HPDE6-E6E7 (cell line): ENCODE measurements around the gene TIMP1.
A peak's percentile ranks its signal among the peaks of the same experiment; 100 is the strongest.

Source experiments
- DNase-seq: peaks from one replicate; pipeline ENCODE4 v3.0.0; 2011; ENCODE audit warnings: missing footprints; ENCODE audit errors: extremely low spot score

TIMP1 gene

GRCh38 chrX:47581731-47582647 is at the start of gene TIMP1:
TSS of gene TIMP1 (plus strand) at chrX:47582436. CDS start at chrX:47583416, 980 bp downstream.
- peak; percentile 76 for DNase-seq

DNA sequence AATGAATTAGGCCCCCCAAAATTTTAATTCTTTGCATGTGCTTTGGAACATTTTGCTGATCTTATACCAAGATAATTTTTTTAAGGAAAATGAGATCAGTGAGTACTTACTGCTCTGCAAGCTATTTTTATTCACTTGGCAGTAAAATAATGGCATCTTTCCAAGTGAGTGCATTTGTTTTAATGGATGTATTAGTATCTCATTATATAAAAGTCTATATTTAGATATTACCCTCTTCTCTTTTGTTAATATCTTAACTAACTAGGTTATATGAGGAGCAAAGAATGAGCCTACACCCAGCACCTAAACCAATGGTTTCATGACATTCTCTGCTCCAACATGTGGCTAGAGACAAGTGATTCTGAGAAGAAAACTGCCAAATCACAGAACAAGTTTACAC is 42.4 kb upstream of the TIMP1 start:
- DNase-seq = no peak

DNA sequence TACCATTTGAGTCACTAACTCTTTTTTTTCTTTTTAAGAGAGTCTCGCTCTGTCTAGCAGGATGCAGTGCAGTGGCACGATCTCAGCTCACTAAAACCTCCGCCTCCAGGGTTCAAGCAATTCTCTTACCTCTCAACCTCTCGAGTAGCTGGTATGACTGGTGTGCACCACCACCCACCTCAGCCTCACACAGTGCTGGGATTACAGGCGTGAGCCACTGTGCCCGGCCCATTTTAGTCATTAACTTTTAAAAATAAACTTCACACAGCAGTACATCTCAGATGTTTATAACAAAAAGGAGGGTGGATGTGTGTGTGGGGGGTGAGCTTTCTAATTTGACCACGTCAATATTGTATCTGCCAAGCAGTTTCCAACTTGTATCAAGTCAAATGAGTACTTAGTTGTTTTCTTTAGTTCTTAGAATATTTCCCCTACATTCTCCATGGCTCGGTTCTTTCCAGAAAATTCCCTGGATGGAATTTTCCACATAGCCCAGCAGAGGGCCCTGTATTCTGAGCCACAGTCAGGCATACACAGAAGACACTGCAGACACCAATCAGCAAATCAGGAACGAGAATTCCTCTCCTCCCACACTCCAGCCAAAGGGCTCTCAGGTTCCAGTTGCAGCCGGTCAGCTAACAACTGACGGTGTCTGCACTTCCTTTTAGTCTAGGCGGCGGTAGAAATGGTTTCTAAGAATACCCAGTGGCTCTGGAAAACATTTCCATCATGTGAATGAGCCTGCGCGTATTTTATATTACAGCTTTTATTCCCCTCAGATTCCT is 41.3 kb upstream of the TIMP1 start:
- DNase-seq = peak; percentile 81

DNA sequence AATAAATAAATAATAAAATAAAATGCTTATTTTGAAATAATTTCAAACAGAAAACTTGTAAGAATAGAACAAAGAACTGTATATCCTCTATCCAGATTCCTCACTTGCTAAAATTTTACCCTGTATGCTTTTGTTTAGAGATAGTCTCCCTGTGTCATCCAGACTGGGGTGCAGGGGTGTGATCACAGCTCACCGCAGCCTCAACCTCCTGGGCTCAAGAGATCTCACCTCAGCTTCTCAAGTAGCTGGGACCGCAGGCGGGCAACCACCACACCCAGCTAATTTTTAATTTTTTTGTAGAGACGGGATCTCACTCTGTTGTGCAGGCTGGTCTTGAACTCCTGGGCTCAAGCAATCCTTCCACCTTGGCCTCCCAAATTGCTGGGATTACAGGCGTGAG is 38.7 kb upstream of the TIMP1 start:
- DNase-seq = no peak

DNA sequence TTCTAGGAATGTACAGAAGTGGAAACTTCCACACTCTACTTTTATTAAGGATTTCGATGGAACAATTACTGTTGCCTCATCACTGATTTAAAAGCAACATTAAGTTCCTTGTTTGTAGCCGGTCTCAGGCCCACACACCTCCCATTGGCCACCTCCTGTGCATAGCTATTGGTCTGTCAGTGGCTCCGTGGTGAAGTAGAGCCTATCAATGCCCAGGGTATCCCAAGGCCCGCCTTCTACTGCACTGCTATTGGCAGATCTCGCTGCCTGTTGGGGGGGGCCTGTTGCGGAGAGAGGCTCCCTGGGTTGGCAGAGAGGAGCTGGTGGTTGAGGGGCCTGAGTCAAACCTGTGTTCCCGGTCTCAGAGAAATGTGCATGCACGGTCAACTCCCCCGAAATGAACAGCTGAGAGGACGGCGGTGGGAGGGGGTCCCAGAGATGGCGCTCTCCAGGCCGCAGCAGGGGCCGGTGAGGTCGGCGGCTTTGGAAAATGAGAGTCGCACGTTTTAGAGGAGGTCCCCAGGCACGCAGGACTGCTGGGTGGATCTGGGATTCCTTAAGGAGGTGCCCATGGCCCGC is 26.1 kb upstream of the TIMP1 start:
- peak; percentile 61 for DNase-seq

- no peak for DNase-seq
Measured at GRCh38 chrX:47558436-47558835, 23.8 kb upstream of the TIMP1 start.

DNA sequence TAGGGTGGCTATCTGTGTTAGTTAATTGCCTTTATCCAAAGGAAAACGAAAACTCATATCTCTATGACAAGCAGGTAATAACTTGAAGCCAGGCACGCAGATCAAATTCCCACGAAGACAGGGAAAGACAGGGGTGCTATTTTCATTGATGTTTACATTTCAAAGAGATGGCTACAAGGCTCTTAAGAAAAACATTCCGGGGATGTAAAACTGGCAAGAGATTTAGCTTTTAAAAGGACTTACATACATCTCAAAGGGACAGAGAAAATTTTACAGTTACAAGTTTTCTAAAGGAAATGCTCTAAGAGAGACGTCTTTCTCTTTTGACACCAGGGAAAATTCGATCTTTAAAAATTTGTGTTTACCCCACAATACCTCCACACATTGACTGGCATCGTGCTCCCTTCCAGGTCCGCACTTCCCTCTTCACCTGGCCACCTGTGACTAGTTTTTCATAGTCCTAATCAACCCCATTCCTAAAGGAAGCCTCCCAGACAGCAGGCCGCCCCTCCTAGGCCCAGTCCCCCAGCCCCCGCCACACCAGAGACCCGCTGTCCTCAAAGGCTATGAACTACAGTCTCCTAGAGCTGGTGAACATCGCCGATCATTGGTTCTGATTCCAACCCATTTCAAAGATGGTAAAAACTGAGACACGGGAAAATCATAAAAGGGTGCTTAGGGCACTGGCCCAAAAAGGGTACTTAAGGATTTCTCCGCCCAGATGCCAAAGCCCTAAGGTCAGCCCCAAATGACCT is 21.9 kb upstream of the TIMP1 start:
- DNase-seq = no peak

- peak; percentile 87 for DNase-seq
Measured at GRCh38 chrX:47560934-47561658, 21.1 kb upstream of the TIMP1 start, which contains the start of gene ARAF. TSS of gene ARAF (plus strand) at chrX:47561205. CDS start at chrX:47562968, 1,763 bp downstream.

DNA sequence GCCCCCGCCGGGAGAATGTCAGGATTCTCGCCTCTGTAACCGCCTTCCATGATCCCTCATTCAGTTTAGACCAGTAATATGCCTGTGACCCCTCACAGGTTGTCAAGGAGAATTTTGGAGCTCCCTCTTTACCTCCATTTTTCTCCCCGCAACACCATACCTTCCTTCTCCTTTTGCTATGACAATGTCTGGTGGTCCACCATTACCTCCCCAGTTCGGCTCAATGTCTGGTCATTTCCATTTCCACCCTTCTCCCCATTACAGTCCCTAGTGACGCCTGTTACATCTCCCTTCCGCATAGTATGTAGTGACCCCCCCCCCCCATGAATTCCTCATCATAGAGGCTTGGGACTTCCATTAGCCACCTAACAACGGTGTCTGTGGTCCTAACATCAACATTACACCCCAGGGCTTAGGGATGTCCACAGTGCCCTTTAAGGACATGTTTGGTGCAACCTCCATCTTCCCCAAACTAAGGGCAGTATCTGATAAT is 20.5 kb upstream of the TIMP1 start:
- no peak for DNase-seq

DNA sequence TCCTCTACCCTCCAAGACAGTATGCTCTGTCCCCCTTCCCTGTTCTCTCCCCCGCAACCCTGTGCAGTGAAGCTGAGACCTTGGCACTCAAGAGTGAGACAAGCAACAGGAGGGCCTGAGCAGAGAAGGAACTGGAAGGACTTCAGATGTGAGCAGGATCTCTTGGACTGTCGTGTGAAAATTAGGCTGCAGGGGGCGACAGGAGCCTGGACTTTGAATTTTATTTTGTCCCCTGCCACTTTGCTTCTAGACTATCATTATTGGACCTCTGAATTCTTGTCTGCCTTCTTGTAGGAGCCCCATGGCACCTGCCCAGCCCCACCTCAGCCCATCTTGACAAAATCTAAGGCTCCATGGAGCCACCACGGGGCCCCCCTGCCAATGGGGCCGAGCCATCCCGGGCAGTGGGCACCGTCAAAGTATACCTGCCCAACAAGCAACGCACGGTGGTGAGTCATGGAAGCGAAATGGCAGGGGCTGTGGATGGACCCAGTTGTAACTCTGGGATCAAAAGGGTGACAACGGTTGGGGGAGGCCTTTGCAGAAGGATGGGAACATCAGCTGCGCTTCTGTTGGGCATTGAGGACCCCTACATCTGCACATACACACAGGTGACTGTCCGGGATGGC is 19.5 kb upstream of the TIMP1 start:
- no peak for DNase-seq

- DNase-seq = no peak
Measured at GRCh38 chrX:47563801-47564315, 18.4 kb upstream of the TIMP1 start.

- no peak for DNase-seq
Measured at GRCh38 chrX:47564438-47565085, 17.7 kb upstream of the TIMP1 start.

GRCh38 chrX:47566841-47567240 is 15.4 kb upstream of the TIMP1 start:
- DNase-seq = no peak

DNA sequence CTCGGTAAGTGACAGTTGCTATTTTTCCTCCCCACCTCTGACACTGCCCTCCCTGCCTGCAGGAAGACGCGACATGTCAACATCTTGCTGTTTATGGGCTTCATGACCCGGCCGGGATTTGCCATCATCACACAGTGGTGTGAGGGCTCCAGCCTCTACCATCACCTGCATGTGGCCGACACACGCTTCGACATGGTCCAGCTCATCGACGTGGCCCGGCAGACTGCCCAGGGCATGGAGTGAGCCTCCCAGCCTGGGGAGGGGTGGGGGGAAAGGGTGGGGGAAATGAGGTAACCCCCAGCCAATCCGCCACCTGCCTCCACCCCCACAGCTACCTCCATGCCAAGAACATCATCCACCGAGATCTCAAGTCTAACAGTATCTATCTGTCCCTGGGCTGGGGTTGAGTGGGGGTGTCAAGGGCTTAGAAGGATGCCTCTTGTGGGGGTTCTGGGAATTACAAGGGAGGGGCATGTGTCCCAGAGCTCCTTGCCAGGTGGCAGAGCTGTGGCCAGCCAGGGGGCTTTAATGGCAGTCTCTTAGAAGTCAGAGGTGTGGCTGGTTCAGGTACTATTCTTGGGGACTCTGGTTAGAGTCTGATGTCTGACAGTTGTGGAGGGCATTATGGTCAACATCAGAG is 13.5 kb upstream of the TIMP1 start:
- DNase-seq = no peak

DNA sequence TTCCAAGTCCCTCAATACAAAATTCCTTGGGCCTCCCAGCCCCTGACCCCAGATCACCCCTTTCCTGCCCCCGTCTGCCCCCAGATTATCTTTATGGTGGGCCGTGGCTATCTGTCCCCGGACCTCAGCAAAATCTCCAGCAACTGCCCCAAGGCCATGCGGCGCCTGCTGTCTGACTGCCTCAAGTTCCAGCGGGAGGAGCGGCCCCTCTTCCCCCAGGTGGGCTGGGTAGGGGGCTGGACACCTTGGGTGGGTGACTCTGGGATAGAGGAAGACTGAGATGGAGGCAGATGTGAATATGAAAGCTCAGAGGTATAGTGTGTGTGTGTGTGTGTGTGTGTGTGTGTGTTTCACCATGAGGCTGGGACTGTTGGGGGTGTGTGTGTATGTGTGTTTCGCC is 11.4 kb upstream of the TIMP1 start:
- no peak for DNase-seq

- no peak for DNase-seq
Measured at GRCh38 chrX:47571215-47571614, 11.0 kb upstream of the TIMP1 start.

DNA sequence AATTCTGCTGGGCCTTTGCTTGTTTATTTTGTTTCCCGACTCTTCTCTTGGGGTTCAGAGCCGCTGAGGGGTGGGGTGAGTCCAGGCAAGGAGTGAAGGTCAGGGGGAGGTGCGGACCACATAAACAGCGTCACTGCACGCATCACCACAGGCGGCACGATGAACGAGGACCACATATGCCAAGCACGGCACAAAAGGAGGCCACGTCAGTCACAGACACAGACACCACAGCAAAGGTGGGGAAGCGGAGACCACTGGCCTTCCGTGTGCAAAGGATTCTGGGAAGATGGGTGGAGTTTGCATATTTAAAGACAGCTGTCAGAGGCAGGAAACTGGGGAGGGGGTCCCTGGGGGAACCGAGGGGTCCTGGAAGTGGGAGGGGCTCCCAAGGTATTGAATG is 10.3 kb upstream of the TIMP1 start:
- DNase-seq = no peak

DNA sequence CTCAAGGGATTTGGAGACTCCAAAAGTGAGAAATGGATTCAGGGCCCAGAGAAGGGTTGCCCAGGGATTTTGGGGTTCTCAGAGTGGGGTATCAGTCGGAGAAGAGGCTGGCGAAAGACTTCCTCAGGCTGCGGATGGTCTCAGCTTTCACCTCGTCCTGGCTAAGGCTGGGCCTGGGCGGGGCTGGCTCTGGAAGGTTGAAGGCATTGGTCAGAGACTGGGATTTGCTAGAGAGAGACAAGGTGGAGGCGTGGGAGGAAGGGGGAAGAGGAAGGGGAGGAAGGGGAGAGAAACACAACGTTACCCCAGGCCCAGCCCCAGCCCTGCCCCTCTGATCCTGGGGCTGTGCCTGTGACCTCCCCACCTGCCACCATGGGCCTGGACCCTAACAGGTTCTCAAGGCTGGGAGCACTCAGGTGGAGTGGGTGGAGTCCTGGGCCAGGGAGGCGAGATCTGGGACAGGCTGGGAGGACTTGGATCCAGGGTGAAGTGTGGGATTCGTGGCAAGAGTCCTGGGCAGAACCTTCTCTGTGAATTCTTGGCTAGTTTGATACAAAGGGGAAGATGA is 9.4 kb upstream of the TIMP1 start:
- no peak for DNase-seq
